Measurements from ENCODE around the gene ENDOV. TPM values are rescaled to one million over a fixed set of nuclear protein-coding genes. Genes with fewer than 3 reads are reported as not detected.

The ENDOV gene
- total and polyA plus RNA-seq, 8 donors, result 18.8 to 49.9 (median 40.6) TPM

DNA sequence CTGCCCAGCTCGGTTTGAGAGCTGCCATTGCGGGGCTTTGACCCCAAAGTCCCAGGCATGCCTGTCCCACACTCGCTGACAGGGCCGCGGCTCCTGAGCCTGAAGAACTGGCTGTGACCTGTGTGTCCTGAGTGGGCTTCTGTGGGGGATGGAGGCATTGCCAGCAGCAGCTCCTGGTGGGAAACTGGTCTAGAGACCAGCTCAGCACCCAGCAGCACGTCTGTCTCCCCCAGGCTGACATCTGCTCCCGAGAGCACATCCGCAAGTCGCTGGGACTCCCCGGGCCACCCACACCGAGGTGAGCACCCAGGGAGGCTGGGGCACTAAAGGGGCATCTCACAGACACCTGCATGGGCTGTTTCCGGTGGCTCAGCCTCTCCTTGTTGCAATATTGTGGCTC is 13.4 kb downstream of the ENDOV start:
- ATAC-seq (no peak), DNase-seq (peak in 1 of 4 donors; percentile 70)
- Histone ChIP-seq H3K9me3 (no peaks in the 10 kb centered on the region), H3K27ac (no peak overlapping the region), H3K36me3 (peaks cover 0 to 6% of the 10 kb centered on the region in 2 donors), H3K4me1 (peaks cover 0 to 12% of the 10 kb centered on the region in 2 donors), H3K4me3 (no peak overlapping the region), H3K27me3 (no peaks in the 10 kb centered on the region)
- TF ChIP-seq, protein P1, sequence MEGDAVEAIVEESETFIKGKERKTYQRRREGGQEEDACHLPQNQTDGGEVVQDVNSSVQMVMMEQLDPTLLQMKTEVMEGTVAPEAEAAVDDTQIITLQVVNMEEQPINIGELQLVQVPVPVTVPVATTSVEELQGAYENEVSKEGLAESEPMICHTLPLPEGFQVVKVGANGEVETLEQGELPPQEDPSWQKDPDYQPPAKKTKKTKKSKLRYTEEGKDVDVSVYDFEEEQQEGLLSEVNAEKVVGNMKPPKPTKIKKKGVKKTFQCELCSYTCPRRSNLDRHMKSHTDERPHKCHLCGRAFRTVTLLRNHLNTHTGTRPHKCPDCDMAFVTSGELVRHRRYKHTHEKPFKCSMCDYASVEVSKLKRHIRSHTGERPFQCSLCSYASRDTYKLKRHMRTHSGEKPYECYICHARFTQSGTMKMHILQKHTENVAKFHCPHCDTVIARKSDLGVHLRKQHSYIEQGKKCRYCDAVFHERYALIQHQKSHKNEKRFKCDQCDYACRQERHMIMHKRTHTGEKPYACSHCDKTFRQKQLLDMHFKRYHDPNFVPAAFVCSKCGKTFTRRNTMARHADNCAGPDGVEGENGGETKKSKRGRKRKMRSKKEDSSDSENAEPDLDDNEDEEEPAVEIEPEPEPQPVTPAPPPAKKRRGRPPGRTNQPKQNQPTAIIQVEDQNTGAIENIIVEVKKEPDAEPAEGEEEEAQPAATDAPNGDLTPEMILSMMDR (IDR thresholded peaks at IDR 0.05), result no peak
- intact Hi-C loops (cut with DNase I), result loop anchor here in 1 of 2 donors (5.0 to 10.0 kb wide), 2 partner anchors 146 to 554 kb away; no protein-coding TSS in a partner anchor

DNA sequence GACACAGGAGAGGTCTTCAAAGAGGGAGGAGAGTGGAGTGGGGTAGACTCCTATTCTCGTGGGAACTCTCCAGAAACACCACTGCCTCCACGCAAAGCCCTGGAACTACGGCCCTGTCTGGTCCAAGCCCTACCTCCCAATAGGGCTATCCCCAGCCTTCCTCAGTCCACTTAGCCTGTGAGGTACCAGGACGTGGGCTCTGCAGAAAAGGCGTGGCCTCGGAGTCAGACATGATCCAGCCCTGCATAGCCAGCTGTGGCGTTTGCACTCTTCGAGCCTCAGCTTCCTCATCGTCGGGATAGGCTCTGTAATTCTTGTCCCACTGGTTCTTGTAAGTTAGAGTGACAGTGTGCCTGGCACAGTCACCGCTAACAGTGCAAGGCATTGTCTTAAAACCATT is 13.8 kb downstream of the ENDOV start:
- intact Hi-C loops (cut with DNase I), result loop anchor here in 1 of 2 donors (5.0 to 10.0 kb wide), 2 partner anchors 146 to 554 kb away; no protein-coding TSS in a partner anchor
- DNase-seq (peak in 1 of 4 donors; percentile 31), ATAC-seq (no peak)
- no peak overlapping the region for H3K4me3 ChIP-seq
- peaks cover 0 to 9% of the 10 kb centered on the region in 2 donors for H3K4me1 ChIP-seq
- H3K27me3 ChIP-seq, result no peaks in the 10 kb centered on the region
- TF ChIP-seq, protein P1 (IDR thresholded peaks at IDR 0.05), result no peak
- H3K27ac ChIP-seq, result no peak overlapping the region
- no peaks in the 10 kb centered on the region for H3K9me3 ChIP-seq
- peaks cover 0 to 6% of the 10 kb centered on the region in 2 donors for H3K36me3 ChIP-seq

DNA sequence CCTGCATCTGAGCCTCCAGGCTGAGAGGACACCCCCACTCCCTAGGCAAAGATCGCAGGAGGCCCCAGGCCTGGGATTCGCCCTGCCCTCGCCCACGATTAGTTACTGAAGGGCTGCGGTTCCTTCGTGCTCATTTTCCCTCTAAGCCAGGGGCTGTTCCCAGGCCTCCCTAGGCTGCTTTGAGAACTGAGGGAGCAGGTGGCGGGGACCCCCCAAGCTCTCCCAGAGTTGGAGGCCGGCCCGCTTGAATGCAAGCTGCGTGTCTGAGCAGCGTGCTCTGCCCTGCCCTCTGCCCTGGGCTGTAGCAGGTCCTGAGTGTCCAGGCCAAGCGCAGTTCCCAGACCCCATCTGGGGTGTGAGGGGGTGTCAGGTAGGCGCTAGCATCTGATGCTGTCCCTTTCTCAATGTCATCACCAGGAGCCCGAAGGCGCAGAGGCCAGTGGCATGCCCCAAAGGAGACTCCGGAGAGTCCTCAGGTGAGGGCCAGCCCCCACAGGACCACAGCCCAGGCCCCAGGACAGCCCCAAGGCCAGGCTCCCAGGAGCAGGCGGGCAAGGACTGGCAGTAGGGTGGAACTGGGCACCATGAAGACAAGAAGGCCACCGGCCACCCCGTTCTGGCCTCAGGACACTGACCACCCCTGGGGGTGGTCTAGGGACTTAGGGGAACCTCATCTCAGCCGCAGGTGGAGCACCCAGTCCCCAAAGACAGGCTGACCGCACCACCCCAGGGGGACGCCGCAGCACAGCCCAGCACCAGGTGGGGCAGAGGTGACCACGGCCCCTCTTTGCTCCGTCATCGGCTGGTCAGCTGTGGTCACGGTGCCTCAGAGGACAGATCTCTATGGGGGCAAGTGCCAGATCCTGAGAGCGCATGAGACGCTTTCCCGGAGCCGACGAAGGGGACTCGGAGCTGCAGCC is 14.6 kb downstream of the ENDOV start:
- TF ChIP-seq, protein P1 (IDR thresholded peaks at IDR 0.05), result no peak
- H3K36me3 ChIP-seq, result peaks cover 0 to 6% of the 10 kb centered on the region in 2 donors
- no peaks in the 10 kb centered on the region for H3K27me3 ChIP-seq
- H3K27ac ChIP-seq, result no peak overlapping the region
- DNase-seq (peak in 1 of 4 donors; percentile 66), ATAC-seq (no peak)
- H3K4me3 ChIP-seq, result no peak overlapping the region
- peaks cover 0 to 9% of the 10 kb centered on the region in 2 donors for H3K4me1 ChIP-seq
- no peaks in the 10 kb centered on the region for H3K9me3 ChIP-seq
- intact Hi-C loops (cut with DNase I), result loop anchor here in 1 of 2 donors (5.0 to 10.0 kb wide), 2 partner anchors 145 to 553 kb away; no protein-coding TSS in a partner anchor

DNA sequence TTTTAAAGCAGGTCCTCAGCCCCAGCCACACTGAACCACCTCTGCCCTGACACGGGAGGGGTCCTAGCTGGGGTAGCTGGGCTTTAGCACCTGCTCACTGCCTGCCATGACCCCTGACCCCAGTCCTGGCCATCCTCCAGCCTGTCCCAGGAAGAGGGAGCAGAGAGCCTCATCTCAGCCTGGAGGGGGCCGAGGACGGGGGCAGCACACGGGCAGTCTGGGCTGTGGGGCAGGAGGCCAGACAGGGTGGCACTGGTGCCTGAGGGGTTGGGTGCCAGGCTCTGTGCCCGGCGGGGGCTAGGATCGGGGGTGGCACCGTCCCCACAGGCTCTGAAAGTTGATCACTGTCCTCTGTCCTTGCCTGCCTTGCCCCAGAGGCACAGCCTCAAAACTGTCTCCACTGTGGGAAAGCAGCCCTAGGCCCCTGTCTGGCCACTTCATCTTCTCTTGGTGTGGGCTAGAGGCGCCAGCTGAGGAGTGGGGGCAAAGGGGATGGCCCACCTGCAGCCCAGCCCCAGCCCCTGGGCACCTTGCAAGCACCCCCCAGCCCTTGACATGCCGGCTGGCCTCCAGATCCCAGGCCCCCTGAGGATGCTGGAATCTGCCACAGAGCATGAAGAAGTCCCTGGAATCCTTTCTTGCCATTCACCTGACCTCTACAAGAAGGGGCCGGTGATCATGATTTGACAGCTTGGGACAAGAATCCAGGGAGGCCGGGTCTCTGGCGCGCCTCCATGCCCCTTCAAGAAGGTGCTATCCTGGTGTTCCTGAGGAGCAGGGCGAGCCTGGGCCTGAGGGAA is 15.7 kb downstream of the ENDOV start:
- ATAC-seq (no peak), DNase-seq (peak in 1 of 4 donors; percentile 55)
- H3K27ac ChIP-seq, result no peak overlapping the region
- H3K36me3 ChIP-seq, result peaks cover 0 to 6% of the 10 kb centered on the region in 2 donors
- H3K4me3 ChIP-seq, result no peak overlapping the region
- TF ChIP-seq, protein P1 (IDR thresholded peaks at IDR 0.05), result no peak
- peaks cover 0 to 9% of the 10 kb centered on the region in 2 donors for H3K4me1 ChIP-seq
- H3K27me3 ChIP-seq, result no peaks in the 10 kb centered on the region
- no peaks in the 10 kb centered on the region for H3K9me3 ChIP-seq
- intact Hi-C loops (cut with DNase I), result no loop called here

All from left lung (tissue), 10 donors.